ENCODE data around the gene RBP3. TPM values are rescaled to one million over a fixed set of nuclear protein-coding genes. Genes with fewer than 3 reads are reported as not detected.

The RBP3 gene
- total and polyA plus RNA-seq, 2 donors from 2014 or later, result not detected

- FAIRE-seq (no peak), DNase-seq (no peak)
- Histone ChIP-seq H3K36me3 (ENCODE audit: control insufficient read depth in 2 of 3, insufficient read depth in 3 of 3, low read length in 3 of 3) (no peaks in the 10 kb centered on the region), H3K27ac (ENCODE audit: low read depth in 2 of 2, low read length in 2 of 2) (no peak overlapping the region), H3K4me1 (ENCODE audit: control insufficient read depth in 2 of 3, insufficient read depth in 2 of 3, low read depth in 1 of 3, low read length in 3 of 3) (no peaks in the 10 kb centered on the region), H3K4me3 (ENCODE audit: low read length in 3 of 3) (no peak overlapping the region), H3K9me3 (ENCODE audit: control insufficient read depth in 2 of 3, insufficient read depth in 1 of 3, low read length in 3 of 3) (no peaks in the 10 kb centered on the region), H3K27me3 (ENCODE audit: control insufficient read depth, insufficient read depth, low read length) (no peaks in the 10 kb centered on the region), H3K9ac (ENCODE audit: low read length in 3 of 3) (no peak overlapping the region)
- intact Hi-C loops (cut with DNase I), result loop anchor here (10.0 kb wide), 1 partner anchor 290 kb away; no protein-coding TSS in a partner anchor
- no peak for TF ChIP-seq CTCF (IDR thresholded peaks at IDR 0.05; ENCODE audit: borderline replicate concordance, extremely low read depth, insufficient read depth)
These were observed 33.7 kb upstream of the RBP3 start for GRCh38 chr10:47314416-47314970.

GRCh38 chr10:47315421-47315820, 32.7 kb upstream of the RBP3 start:
- Histone ChIP-seq H3K9ac (ENCODE audit: low read length in 3 of 3) (no peak overlapping the region), H3K36me3 (ENCODE audit: control insufficient read depth in 2 of 3, insufficient read depth in 3 of 3, low read length in 3 of 3) (no peaks in the 10 kb centered on the region), H3K4me3 (ENCODE audit: low read length in 3 of 3) (no peak overlapping the region), H3K27ac (ENCODE audit: low read depth in 2 of 2, low read length in 2 of 2) (no peak overlapping the region), H3K27me3 (ENCODE audit: control insufficient read depth, insufficient read depth, low read length) (no peaks in the 10 kb centered on the region), H3K9me3 (ENCODE audit: control insufficient read depth in 2 of 3, insufficient read depth in 1 of 3, low read length in 3 of 3) (no peaks in the 10 kb centered on the region), H3K4me1 (ENCODE audit: control insufficient read depth in 2 of 3, insufficient read depth in 2 of 3, low read depth in 1 of 3, low read length in 3 of 3) (no peaks in the 10 kb centered on the region)
- intact Hi-C loops (cut with DNase I), result loop anchor here (10.0 kb wide), 1 partner anchor 291 kb away; no protein-coding TSS in a partner anchor
- DNase-seq (peak in 3 of 5 donors; percentile 26 to 57 (median 32)), FAIRE-seq (no peak)
- no peak for TF ChIP-seq CTCF (IDR thresholded peaks at IDR 0.05; ENCODE audit: borderline replicate concordance, extremely low read depth, insufficient read depth)

DNA sequence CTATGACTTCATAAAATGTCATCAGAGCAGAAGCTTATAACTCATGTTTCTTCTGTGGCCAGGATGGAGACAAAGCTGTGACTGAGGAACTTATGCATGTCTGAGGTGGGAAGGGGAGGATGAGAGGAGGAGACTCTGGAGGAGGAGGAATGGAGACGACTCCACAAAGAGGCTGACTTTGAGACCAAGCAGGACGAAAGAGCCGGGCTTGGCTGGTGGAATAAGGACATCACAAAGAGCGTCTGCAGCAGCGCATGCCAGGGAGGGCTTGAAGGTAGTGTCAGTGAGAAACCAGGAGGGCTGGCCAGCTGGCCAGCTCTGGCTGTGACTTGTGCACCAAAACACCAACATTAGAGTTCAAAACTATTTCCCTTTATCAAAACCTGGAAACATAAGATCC, 32.0 kb upstream of the RBP3 start:
- H3K27me3 ChIP-seq (ENCODE audit: control insufficient read depth, insufficient read depth, low read length), result no peaks in the 10 kb centered on the region
- no peaks in the 10 kb centered on the region for H3K4me1 ChIP-seq (ENCODE audit: control insufficient read depth in 2 of 3, insufficient read depth in 2 of 3, low read depth in 1 of 3, low read length in 3 of 3)
- TF ChIP-seq CTCF (IDR thresholded peaks at IDR 0.05; ENCODE audit: borderline replicate concordance, extremely low read depth, insufficient read depth), result no peak
- H3K9me3 ChIP-seq (ENCODE audit: control insufficient read depth in 2 of 3, insufficient read depth in 1 of 3, low read length in 3 of 3), result no peaks in the 10 kb centered on the region
- no peak for DNase-seq
- intact Hi-C loops (cut with DNase I), result loop anchor here (10.0 kb wide), 1 partner anchor 291 kb away; no protein-coding TSS in a partner anchor
- H3K4me3 ChIP-seq (ENCODE audit: low read length in 3 of 3), result no peak overlapping the region
- FAIRE-seq, result no peak
- H3K9ac ChIP-seq (ENCODE audit: low read length in 3 of 3), result no peak overlapping the region
- no peaks in the 10 kb centered on the region for H3K36me3 ChIP-seq (ENCODE audit: control insufficient read depth in 2 of 3, insufficient read depth in 3 of 3, low read length in 3 of 3)
- no peak overlapping the region for H3K27ac ChIP-seq (ENCODE audit: low read depth in 2 of 2, low read length in 2 of 2)

All from kidney (tissue), 14 donors.